ENCODE measurements around the gene RGS6. TPM values are rescaled to one million over a fixed set of nuclear protein-coding genes. Genes with fewer than 3 reads are reported as not detected.

Gene RGS6
- total RNA-seq, 4 donors from 2014 or later = 0.54 to 9.1 (median 3.3) TPM

DNA sequence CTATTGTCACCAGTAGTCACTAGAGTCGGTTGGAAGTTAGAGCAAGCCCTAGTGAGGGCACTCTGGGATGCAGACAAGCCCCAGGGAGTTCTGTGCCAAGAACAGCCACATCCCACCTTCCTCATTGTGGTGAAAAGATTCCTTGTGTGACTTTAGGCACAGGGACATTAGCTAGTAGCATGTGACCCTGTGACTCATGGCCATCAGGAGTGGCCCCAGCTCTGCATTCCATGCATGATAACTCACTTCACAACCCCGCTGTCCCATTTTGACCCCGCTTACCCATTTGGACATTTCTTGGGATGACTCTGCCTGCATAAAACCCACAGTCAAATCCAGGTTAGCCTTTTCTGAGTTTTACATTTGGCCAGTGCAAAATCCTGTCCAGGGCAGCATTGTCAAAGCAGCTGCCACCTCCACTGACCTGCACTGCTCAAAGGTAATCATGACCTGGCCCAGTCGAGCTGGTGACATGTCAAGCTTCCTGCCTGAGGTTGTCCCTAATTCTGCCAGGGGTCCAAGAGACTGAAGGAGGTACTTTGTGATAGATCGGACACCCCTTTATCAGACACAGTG lies 531.1 kb downstream of the RGS6 start:
- no peak for TF ChIP-seq POLR2A (IDR thresholded peaks at IDR 0.05)
- TF ChIP-seq CTCF (IDR thresholded peaks at IDR 0.05) = no peak
- Histone ChIP-seq H3K36me3 (no peaks in the 10 kb centered on the region), H3K27me3 (no peaks in the 10 kb centered on the region), H3K9me3 (peaks cover 0 to 2% (median 0%) of the 10 kb centered on the region in 4 donors), H3K4me1 (no peaks in the 10 kb centered on the region), H3K27ac (no peak overlapping the region), H3K4me3 (no peak overlapping the region)
- no peak for DNase-seq

DNA sequence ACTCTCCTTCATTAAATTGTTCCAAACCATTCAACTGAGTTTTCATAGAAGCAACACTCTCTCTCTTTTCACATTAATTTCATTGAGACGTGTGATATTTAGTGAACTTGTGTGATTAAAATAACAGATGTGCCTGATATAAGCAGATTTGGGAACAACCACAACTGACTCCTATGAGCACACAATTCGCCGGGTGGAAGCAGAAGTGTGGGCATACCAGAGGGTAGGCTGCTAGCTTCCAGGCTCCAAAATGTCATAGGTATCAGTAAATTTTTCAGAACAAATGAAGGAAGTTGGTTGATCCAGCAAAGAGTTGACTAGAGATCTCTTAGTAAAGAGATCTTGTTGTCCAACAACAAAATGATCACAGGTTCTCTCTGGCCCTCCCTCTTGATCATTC lies 532.0 kb downstream of the RGS6 start:
- no peak for DNase-seq
- H3K9me3 ChIP-seq = peaks cover 0 to 2% (median 0%) of the 10 kb centered on the region in 4 donors
- TF ChIP-seq CTCF (IDR thresholded peaks at IDR 0.05) (no peak), POLR2A (IDR thresholded peaks at IDR 0.05) (no peak)
- no peaks in the 10 kb centered on the region for H3K36me3 ChIP-seq
- no peak overlapping the region for H3K4me3 ChIP-seq
- no peaks in the 10 kb centered on the region for H3K27me3 ChIP-seq
- H3K4me1 ChIP-seq = no peaks in the 10 kb centered on the region
- no peak overlapping the region for H3K27ac ChIP-seq

GRCh38 chr14:72466325-72466724 lies 534.1 kb downstream of the RGS6 start:
- Histone ChIP-seq H3K27me3 (no peaks in the 10 kb centered on the region), H3K4me3 (no peak overlapping the region), H3K4me1 (no peaks in the 10 kb centered on the region), H3K36me3 (no peaks in the 10 kb centered on the region), H3K9me3 (peaks cover 0 to 2% (median 0%) of the 10 kb centered on the region in 4 donors), H3K27ac (no peak overlapping the region)
- no peak for TF ChIP-seq CTCF (IDR thresholded peaks at IDR 0.05)
- TF ChIP-seq POLR2A (IDR thresholded peaks at IDR 0.05) = no peak
- DNase-seq = no peak

- Histone ChIP-seq H3K9me3 (peaks cover 0 to 2% (median 0%) of the 10 kb centered on the region in 4 donors), H3K4me3 (no peak overlapping the region), H3K4me1 (peaks cover 0 to 4% (median 0%) of the 10 kb centered on the region in 4 donors), H3K36me3 (no peaks in the 10 kb centered on the region), H3K27me3 (no peaks in the 10 kb centered on the region), H3K27ac (no peak overlapping the region)
- TF ChIP-seq CTCF (IDR thresholded peaks at IDR 0.05) = no peak
- no peak for TF ChIP-seq POLR2A (IDR thresholded peaks at IDR 0.05)
- no peak for DNase-seq
Observed at GRCh38 chr14:72471346-72471745, 539.1 kb downstream of the RGS6 start.

DNA sequence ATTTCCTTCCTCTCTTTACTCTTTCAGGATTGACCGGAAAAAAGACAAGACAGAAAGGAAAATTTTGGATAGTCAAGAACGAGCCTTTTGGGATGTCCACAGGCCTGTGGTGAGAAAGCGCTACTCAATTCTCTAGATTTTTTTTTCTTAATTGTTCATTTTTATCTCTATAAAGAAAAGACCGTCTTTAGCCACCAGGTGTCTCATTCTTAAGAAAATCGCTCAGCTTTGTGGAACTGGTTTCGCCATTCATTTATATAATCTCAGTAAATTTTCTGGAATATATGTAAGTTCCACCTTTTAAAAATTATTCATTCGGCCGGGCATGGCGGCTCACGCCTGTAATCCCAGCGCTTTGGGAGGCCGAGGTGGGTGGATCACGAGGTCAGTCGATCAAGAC lies 540.6 kb downstream of the RGS6 start:
- DNase-seq = no peak
- no peaks in the 10 kb centered on the region for H3K27me3 ChIP-seq
- no peaks in the 10 kb centered on the region for H3K9me3 ChIP-seq
- no peak for TF ChIP-seq CTCF (IDR thresholded peaks at IDR 0.05)
- no peak for TF ChIP-seq POLR2A (IDR thresholded peaks at IDR 0.05)
- no peaks in the 10 kb centered on the region for H3K36me3 ChIP-seq
- H3K4me1 ChIP-seq = peaks cover 0 to 12% (median 2%) of the 10 kb centered on the region in 4 donors
- H3K27ac ChIP-seq = no peak overlapping the region
- no peak overlapping the region for H3K4me3 ChIP-seq
